ENCODE data around the gene EXPH5.
"Not testable (repeated sequence)": the region's sequence is repeated elsewhere in the genome, so short reads cannot be mapped to it uniquely, and the experiment has no call there.

EXPH5 gene

GRCh38 chr11:108606495-108607160, 13.1 kb upstream of the EXPH5 start:
- DNase-seq (ENCODE audit: insufficient read length, low spot score), result no peak
- FAIRE-seq, result no peak

GRCh38 chr11:108606070-108606469, 12.5 kb upstream of the EXPH5 start:
- FAIRE-seq (no peak), DNase-seq (ENCODE audit: insufficient read length, low spot score) (no peak)

DNA sequence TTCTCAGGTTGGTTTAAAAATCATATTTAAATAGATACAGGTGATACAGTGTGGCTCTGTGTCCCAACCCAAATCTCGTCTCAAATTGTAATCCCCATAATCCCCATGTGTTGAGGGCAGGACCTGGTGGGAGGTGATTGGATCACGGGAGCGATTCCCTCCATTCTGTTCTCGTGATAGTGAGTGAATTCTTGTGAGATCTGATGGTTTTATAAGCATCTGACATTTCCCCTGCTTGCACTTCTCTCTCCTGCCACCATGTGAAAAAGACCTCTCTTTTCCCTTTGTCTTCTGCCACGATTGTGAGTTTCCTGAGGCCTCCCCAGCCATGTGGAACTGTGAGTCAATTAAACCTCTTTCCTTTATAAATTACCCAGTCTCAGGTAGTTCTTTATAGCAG, 9.2 kb upstream of the EXPH5 start:
- FAIRE-seq; DNase-seq (ENCODE audit: insufficient read length, low spot score): not testable (repeated sequence)

- FAIRE-seq (no peak), DNase-seq (ENCODE audit: insufficient read length, low spot score) (no peak)
Observed at GRCh38 chr11:108601150-108601549, 7.6 kb upstream of the EXPH5 start.

DNA sequence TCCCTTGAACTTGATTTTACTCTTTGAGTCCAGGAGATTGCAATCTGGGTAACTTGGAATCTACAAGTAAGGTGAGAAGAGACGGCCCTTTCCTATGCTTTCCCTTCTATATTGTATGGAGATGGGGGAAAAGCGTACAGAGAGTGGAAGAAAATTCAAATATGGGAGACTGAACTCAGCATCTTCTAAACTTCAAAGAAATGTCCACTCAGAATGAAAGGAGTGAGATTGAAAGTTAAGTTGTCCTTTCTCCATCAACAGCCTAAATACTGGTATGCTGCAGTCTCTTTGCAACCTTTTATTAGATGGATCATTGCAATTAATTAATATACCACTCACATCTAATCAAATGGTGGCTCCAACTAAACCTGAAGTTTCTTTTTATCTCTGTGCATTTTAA, 6.4 kb upstream of the EXPH5 start:
- DNase-seq (ENCODE audit: insufficient read length, low spot score) (no peak), FAIRE-seq (no peak)

GRCh38 chr11:108597736-108598355, 4.3 kb upstream of the EXPH5 start:
- DNase-seq (ENCODE audit: insufficient read length, low spot score), result no peak
- FAIRE-seq, result peak; percentile 23

DNA sequence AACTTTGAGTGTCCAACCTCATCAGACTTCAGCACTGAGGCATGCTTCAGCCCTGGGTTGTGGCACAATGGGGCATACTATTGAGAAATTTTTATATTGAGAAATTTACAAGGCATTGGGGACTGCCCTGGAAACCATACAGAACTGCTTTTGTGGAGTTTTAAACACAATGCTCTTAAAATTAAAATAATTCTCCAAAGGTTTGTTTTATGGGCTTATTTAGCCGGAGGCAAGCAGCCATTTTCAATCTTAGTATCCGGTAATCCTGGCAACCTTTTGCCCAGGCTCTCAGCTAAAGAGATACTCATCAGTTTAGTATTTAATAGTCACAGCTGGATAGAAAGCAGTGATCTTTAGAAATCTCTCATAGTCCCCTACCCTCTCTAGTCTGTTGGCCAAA, 3.1 kb upstream of the EXPH5 start:
- no peak for DNase-seq (ENCODE audit: insufficient read length, low spot score)

DNA sequence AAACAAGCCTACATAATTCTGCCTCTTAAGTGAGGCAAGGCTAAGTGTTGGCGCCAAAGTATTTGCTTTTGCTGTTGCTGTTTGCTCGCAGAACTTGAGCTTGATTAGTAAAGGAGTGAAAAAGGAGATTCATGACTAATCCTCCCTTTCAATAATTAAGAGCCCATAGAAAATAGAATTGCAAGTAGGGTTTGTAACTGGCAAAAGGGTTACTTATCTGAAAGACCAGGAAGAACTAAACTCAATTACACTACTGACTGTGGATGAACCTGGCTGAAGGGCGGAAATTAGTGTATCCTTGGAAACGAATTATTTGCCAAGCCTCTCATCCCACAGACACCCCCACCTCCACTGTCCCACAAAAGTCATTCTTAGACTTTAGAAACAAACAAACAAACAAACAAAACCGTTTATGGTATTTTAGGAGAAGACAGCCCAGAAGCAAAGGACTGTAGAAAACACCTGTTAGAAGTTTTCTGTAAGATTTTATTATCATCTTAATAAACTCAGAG, 411 bp upstream of the EXPH5 start:
- no peak for FAIRE-seq
- no peak for DNase-seq (ENCODE audit: insufficient read length, low spot score)

More for the DNA sequence above, 3.1 kb upstream of the EXPH5 start:
- FAIRE-seq, result no peak

DNA sequence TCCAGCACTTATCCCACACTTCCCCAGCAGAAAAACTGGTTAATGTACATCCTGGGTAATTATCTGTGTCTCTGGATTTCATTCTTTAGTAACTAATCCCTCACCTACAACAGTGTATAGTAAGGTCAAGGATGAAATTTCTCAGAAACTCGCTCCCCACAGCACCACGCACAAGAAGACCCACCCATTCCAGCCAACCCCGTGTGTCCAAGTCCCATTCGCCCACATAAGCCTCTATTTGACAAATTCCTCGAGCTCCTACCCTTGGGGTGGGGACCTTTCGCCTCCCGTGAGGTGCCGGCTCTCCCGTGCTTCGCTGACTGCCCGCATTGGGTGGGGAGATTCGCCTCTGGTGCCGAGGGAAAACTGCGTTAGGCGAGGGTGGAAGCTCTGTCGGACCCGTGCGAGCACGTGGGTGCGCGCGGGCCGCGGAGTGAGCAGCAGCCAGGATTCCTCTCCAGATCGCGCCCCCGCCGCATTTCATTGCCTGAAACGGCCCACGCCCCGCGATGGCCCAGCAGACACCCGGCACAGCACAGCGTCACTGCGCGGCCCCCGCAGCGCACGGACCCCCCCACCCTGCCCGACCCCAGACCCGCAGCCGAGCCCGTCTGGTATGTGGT, 866 bp downstream of the EXPH5 start:
- peak; percentile 85 for FAIRE-seq
- DNase-seq (ENCODE audit: insufficient read length, low spot score), result no peak

GRCh38 chr11:108591893-108592292, 1.7 kb downstream of the EXPH5 start:
- DNase-seq (ENCODE audit: insufficient read length, low spot score), result no peak
- FAIRE-seq, result peak; percentile 80

DNA sequence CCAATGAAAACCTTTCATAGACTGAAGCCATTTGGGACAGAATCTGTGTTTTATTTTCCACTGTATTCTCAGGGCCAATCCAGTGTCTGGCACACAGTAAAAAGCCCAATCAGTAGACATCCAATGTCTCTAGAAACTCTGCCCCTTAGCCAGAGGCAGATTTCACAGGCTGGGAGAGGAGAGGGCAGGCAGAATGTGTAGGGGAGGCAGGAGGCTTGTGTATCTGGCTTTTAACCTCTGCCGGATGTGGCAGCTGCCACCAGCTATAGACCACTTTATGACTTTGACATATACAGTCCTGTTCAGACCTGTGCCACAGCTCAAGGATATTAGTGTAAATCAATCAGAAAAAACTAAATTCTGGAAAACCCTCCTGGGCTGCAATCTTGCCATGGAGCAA, 4.4 kb downstream of the EXPH5 start:
- FAIRE-seq (no peak), DNase-seq (ENCODE audit: insufficient read length, low spot score) (no peak)

DNA sequence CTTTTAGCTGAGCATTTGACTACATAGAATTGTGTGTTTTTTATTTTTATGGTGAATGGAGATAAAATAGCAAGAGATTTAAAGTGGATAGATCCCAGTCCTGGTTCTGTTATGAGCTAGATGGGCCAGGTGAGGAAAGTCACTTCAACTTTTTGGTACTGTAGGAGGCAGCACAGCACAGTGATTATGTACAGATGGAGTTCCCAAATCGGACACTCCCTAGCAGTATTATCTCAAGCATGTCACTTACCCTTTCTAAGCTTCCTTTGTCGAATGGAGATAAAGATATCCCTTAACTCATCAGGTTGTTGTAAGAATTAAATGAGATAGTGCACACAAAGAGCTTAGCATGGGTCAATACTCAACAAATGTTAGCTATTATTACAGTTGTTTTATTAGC, 5.3 kb downstream of the EXPH5 start:
- FAIRE-seq (no peak), DNase-seq (ENCODE audit: insufficient read length, low spot score) (no peak)

- DNase-seq (ENCODE audit: insufficient read length, low spot score) (no peak), FAIRE-seq (peak; percentile 9)
Observed at GRCh38 chr11:108587109-108587508, 6.5 kb downstream of the EXPH5 start.

- no peak for DNase-seq (ENCODE audit: insufficient read length, low spot score)
- no peak for FAIRE-seq
Observed at GRCh38 chr11:108586600-108586999, 7.0 kb downstream of the EXPH5 start.

DNA sequence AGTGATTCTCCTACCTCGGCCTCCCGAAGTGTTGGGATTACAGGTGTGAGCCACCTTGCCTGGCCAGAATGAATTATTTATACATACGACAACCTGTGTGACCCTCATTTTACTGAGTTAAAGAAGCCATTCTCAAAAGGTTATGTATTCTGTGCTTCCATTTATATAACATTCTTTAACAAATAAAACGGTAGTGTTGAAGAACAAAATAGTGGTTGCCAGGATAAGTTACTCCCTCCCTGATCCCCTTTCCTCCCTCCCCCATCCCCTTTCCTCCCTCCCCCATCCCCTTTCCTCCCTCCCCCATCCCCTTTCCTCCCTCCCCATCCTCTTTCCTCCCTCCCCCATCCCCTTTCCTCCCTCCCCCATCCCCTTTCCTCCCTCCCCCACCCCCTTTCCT, 7.4 kb downstream of the EXPH5 start:
- FAIRE-seq; DNase-seq (ENCODE audit: insufficient read length, low spot score): not testable (repeated sequence)

GRCh38 chr11:108584973-108585372, 8.6 kb downstream of the EXPH5 start:
- FAIRE-seq (no peak), DNase-seq (ENCODE audit: insufficient read length, low spot score) (no peak)

DNA sequence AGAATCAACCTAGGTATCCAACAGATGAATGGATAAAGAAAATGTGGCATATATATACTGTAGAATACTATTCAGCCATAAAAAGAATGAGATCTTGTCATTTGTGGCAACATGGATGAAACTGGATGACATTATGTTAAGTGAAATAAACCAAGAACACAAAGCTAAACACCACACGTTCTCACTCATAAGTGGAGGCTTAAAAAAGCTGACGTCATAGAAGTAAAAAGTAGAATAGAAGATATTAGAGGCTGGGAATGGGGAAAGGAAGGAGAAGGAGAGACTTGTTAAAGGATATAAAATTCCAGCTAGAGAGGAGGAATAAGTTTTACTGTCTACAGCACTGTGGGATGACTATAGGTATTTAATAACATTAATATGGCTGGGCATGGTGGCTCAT, 12.9 kb downstream of the EXPH5 start:
- FAIRE-seq, result no peak
- no peak for DNase-seq (ENCODE audit: insufficient read length, low spot score)

- FAIRE-seq (no peak), DNase-seq (ENCODE audit: insufficient read length, low spot score) (no peak)
Observed at GRCh38 chr11:108580043-108580442, 13.5 kb downstream of the EXPH5 start.

- DNase-seq (ENCODE audit: insufficient read length, low spot score), result no peak
- FAIRE-seq, result no peak
Observed at GRCh38 chr11:108576523-108576922, 17.0 kb downstream of the EXPH5 start.

DNA sequence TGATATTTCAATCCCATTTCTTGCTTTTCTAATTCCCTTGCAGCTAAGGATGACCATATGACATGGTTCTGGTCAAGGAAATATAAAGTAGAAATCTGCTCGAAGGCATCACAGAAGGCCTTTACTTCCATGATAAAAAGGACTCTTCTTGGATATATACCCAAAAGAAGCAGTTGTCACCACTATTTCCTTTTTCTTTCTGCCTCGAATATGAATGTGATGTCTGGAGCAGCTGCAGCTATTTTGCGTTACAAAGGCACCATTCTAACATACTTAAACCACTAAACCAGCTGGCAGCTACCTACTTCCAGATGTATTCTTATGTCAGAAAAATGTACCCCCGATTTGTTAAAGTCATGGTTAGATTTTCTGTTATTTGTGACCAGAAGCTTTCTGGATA, 18.9 kb downstream of the EXPH5 start:
- DNase-seq (ENCODE audit: insufficient read length, low spot score), result no peak
- FAIRE-seq, result no peak

DNA sequence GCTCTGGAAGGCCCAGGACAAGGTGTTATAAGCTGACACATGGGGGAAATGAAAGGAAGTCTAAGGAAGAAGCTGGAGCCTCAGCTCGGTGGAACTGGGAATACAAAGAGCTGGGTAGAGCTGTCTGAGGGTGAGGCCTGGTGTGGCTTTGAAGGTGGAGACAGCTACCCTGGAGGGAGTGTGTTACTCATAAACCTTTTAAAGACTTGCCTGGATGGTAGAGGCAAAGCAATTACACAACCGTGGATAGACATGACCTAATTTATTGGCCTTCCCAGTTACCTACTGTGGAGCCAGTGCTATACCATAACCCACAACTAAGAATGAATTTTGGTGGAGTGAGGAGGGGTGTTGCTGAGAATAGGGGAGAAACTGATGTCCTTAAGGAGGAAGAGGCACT, 22.6 kb downstream of the EXPH5 start:
- DNase-seq (ENCODE audit: insufficient read length, low spot score) (no peak), FAIRE-seq (no peak)

DNA sequence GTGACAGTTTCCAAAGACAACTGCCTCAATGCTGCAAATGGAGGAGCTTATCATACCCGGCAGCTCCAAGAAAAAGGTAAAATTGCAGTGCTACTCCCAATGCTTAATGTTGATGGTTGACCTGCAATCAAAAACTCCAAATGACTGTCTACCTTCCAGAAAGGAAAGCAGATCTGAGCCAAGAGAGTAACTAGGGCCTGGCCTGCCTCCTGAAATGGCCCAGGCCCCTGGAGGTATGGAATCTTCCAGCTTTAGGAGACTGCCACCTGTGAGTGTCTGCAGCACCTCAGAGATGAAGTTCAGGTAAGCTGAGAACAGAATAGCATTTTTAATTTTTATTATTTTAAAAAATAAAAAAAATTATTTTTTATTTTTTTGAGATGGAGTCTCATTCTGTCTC, 23.7 kb downstream of the EXPH5 start:
- no peak for FAIRE-seq
- DNase-seq (ENCODE audit: insufficient read length, low spot score), result no peak
